Stimulated activated CD4-positive, alpha-beta T cell treated with anti-CD3 and anti-CD28 coated beads, Interleukin-15, amount 100 ng/mL, for 48 hours (primary cell): ENCODE results near the gene PLXNA2.

Source experiments
- DNase-seq, 2 donors: peaks; one replicate each; pipeline ENCODE4 v3.0.0-alpha.2; 2020; ENCODE audit warnings: low read depth in 2 of 2

PLXNA2 gene

DNA sequence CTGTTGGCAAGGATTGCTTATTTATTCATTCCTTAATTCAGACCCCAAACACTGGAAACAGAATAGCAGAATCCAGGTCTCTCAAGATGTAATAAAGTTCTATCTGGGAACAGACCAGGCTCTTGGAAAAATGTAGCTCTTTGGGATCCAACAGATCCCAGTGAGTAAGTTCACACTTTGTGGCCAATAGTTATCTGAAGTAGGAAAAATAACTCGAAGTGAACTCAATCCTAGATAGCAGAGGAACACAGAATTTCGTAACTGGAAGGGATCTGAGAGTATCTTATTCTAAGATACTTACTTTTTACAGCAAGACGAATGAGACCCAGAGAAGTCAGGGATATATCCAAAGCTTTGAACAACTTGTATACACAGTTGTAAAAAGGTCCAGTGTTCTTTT is 182.6 kb downstream of the PLXNA2 start:
- no peak for DNase-seq

DNA sequence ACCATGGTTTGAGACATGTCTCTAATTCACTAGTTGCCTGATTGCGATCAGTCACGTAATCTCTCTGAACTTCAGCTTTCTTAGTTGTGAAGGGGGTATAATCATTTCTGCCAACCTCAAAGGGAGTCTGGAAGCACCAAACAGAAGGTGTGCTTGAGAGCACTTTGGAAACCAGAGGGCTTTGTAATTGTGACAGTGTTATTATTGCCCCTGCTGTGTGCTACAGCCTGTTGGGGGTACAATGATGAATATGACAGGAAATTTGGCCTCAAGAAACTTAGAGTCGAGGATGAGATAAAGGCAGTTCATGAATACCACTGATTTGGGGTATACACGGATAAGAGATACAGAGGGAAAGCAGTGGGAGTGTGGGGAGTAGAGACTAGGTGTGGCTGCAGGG is 183.1 kb downstream of the PLXNA2 start:
- DNase-seq, result no peak

DNA sequence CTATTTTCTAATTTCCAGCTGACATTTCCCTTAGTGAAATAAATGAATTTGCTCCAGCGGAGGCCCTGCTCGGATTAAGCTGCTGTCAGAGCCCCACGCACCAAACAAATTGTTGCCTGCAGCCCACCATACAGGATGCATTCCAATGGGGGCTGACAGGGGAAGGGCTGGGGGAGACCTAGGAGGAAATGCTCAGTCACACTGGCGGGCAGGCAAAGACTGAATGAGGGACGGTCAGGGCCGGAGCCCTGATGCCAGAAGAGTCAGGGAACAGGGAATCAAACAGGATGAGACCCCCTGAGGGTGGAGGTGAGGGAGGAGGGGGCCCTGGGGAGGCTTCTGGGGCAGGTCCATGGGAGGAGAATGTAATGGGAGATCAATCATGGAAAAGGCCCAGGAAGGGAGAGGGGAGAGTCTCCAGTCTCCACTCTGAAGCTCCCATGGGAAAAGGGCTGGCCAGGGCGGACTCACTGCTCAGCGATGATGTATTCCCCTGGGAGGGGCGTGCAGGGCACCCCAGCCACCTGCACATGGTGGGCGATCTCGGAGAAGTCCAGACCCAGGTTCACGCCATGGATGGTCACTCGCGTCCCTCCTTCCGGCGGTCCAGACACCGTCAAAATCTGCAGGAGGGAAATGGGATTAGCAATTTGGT is 183.8 kb downstream of the PLXNA2 start:
- no peak for DNase-seq

DNA sequence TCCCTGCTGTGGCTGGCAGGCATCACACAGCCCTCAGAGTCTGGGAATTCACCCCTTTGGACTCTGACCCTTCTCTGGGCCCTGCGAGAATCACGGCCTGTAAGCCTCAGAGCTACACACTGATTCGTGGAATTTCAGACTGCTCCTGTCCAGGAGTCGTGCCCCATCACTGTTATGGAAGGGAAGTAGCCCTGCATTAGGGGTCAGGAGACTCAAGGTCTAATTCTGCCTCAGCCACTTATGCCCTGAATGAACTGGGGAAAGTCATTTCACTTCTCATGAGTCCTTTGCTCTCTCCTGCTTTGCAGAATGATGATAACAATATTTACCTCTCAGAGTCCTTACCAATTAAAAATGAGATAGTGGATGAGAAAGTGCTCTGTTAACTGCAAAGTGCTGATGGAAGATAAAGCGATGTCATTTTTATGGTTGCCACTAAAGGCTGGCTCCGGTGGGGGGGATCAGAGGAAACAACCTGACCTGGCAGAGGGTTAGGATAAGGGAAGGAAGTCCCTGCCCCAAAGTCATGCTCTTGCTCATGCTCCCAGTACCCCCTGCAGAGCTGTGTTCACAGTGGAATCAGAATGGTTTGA is 184.7 kb downstream of the PLXNA2 start:
- DNase-seq, result no peak

DNA sequence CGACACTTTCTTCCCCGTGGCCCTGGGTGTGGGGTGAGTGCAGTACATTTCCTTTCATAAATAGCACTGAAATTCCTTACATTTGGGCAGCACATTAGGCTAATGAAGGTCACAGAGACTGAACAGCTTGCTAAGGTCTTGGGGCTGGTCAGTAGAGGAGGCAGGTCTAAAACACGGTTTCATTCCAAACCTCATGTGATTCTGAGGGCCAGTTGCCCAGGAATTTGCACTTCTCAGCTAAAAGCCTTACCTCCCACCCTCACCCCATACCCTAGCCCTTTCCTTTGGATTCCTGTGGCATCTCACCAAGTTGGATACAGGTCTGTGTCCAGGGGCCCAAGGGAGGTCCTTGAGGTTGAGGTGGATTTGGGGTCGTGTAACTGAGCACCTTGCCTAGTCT is 185.4 kb downstream of the PLXNA2 start:
- DNase-seq, result no peak

DNA sequence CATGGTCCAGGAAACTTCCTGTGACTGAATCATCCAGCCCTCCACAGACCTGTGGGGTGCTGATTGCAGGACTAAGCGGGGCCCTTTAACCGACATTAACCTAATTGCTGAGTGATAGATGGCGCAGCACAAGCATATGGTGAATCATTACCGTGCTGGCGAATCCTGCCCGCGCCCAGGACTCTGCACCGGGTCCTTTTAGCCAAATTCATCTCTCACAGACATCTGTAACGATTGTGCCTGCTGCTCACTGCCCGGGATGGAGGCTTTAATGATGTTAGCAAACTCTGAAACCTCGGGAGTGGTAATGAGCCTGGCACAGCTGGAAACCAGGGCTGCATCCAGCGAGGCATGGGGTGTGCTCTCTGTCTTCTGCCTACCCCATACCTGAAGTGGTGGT is 185.9 kb downstream of the PLXNA2 start:
- no peak for DNase-seq

DNA sequence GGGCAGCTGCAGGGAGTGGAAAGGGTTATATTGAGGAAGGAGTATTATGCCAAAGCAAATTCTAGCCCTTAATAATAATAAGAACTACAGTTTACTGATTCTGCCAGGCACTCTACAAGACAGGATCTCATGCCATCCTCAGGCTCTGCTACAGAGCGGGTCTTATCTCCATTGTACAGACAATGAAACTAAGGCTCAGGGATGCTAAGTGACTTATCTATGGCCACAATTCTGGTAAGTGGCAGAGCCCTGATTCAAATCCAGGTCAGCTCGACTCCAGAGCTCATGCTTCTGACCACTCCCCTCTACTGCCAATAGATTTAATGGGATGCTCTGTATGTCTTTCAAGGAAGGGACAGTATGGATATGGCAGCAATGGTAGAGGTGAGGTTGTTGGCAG is 187.1 kb downstream of the PLXNA2 start:
- DNase-seq, result no peak

DNA sequence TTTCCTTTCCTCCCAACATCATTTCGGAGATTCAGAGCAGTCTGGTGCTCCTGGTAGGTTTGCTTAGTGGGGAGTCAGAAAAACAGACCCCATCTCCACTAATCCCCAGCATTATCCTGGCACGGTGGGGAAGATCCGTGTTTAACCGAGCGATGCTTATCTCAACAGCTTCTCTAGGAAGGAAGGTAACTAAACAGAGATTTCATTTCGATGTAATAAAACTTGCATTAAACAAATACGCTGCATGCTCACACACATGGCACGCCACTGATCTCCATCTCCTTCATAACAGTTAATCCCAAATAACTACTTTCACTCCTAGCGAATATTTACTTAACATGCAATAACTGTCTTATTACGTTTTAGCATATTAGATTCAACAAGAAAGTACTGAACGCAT is 188.6 kb downstream of the PLXNA2 start:
- DNase-seq, result no peak

DNA sequence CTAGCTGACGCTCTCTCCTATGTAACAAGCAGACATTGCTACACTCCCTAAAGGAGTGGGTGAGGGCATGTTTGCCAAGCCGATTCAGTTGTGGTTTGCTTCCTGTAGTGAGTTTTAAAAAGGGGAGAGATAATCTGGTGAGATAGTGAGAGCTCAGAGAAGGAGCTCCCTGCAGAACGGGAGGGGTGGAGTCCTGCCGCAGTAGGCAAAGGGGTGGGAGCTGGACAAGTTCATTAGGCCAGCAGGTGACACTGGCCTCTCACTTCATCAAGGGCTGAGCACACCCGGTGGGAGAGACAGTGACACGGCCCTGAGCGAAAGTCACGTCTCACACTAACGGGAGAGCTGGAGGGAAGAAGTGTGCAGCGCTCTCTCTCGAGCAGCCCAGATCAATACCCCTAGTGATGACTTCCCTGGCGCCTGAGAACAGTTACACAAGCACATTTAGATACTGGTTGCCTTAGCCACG is 189.2 kb downstream of the PLXNA2 start:
- DNase-seq, result no peak

DNA sequence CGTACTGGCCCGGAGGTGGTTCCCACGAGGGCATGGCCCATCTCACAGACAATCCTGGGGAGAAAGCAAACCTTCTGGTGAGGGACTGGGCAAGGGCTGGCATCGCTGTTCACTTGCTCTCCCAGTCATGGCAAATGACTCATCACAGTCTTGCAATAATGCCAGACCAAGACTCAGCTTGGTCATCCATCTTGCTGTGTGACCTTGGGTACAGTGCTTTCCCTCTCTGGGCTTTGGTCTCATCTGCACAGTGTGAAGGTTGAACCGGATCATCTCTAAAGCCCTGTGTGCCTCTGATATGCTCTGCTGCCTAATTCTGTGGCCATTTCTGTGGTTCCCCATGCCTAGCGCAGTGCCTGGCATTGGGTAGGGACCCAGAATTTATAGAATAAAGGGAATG is 189.7 kb downstream of the PLXNA2 start:
- no peak for DNase-seq

DNA sequence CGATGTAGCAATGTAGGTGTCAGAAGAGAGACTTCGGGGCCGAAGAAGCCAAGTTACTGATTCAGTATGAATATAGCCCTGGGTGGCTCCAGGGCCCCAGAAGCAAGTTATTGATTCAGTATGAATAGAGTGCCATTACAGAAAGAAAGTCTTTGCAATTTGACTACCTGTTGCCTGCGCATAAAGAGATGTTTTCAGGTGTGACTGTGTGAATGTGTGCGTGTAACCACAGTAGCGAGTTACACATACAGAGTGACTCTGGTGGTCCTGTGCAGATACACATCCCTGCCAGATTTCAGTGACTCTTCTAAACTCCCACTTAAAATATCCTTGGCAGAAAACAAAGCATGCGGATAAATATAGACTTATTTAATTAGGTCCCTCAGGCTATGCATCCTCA is 190.5 kb downstream of the PLXNA2 start:
- no peak for DNase-seq

DNA sequence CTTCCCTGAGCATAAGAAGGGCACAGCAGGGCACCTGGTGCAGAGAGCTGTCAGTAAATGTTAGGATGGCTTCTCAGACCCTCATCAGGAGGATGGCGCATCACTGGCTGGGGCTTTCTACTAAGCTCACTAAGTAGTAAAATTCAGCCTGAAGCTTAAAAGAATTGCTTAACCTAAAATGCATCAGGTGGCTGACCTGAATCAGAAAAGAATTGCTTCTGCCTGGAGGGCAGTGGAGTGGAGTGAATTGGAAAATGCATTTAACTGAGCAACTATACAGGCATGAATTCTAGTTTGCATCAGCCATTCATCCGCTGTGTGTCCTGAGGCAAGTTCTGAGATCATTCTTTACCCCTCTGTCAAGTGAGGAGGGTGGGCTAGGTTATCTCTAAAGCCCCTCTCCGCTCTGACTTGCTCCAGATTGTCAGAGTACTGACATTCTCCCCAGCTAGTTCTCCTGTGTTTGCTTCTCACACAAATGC is 191.2 kb downstream of the PLXNA2 start:
- DNase-seq, result no peak

DNA sequence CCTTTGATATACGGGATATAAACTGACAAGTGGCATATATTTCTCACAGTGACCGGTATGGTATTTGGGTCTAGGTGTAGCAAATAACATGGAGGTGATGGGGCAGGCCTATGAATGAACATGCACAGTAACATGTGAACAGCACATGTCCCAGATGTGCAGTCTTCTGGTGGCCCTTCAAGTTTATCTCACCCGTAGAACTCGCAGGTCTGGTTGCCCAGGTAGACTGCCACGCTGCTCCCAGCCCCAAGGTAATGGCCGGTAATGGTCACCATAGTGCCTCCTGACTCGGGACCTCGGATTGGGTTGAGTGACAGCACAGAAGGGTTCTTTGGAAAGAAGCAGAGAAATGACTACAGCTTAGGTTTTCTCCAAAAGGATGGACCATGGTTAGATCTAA is 192.0 kb downstream of the PLXNA2 start:
- DNase-seq, result no peak

DNA sequence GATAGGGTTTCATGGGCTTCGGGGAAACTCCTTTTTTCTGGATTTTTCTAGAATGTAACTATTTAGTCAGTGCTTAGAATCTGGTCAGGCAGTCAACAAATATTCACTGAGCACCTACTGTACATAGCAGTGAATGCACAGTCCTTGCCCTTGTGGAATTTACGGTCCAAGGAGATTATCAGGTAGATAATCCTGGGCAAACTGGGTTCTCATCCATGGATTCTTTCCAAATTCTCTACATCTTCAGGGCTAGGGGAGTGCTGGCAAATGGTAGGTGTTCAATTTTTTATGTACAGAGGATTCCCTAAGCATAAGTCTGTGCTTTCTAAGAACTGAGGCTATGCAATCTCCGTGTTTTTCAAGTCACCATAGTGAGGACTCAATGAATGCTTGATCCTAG is 192.5 kb downstream of the PLXNA2 start:
- no peak for DNase-seq

DNA sequence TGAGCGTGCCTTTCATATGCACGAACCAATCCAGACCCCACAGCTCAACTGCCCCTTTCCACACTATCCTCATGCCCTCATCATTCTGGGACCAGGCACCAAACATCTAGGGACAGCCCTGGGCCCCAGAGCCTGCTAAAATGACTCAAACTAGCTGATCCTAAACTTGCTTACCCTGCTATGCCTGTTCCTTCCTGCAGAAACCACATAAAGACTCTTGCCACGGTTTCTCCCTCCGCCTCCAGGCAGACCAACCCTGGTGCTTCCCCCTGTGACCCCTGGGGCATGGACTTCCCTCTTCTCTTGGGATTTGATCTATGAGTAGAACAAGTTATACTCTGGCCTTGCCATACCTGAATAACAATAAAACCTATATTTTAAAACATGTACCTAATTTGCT is 195.3 kb downstream of the PLXNA2 start:
- no peak for DNase-seq

DNA sequence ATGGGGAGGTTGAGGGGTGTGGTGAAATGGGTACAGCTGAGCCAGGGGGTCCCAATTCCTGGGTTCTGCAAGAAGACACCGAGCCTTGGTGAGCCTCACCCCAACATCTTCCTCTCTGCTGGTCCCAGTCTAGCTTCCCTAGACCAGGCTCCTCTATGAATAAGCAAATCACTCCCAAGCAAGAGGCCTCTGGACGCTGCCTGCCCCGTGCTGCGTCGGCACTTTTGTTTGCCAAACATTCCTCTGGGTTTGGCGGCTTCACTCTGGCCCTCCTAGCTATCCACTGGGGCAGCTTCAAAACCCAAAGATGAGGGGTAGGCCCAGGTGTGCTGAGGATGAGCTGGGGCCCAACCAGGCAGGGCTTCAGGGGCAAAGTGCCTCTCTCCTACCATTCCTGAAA is 196.2 kb downstream of the PLXNA2 start:
- DNase-seq, result no peak

DNA sequence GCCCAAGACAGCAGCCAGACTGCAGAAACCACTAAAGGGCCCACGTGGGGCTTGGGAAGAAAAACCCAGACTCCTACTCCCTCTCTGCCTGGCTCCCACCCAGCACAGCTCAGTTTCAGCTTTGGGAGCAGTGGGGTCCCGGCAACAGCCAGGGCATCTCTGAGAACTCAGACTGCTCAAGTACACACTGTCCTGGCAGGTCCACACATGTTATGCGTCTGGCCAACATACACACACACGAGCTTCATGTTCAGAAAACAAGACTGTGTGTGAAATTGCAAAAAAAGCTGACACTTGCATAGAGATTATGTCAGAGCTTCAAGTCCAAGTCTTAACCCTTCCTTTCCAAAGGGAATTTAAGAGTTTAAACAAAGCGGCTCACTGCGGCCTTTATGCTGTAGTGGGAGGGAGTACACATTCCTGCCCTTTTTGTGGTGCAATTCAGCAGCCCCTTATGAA is 196.7 kb downstream of the PLXNA2 start:
- no peak for DNase-seq

DNA sequence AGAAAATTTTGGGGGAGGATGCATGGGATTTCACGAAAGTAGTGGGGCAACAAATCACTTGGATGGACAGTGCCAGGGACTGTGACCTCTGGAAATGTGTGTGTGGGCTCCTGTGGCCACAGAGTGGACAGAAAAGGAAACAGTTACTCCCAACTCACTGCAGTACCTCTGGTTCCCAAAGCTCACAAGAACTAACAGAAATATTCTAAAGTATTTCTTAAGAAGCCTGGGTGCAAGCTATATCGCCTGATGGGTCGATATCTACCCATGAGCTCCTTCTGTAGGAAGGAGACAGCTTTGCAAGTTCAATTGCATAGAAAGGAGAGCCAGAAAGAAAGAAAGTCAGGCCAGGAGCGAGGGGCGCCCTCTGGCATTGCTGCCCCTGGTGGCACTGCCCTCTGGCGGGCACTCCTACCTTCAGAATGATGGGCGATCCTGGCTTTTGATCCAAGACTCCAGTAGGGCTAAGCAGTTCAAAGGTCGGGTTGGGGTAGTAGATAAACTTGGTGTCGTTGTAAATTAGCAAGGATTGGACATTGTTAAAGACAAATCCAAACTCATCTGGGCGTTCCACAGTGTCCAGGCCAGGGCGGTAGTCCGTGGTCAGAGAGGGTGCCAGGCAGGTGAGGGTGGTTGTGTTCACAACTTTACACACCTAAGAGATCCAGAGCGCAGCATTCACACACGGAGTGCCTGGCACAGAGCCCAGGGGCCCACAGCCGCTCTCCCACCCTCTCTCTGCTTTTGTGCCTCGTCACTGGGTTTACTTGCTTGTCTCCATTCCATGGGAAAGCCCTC is 198.5 kb downstream of the PLXNA2 start:
- DNase-seq, result no peak

DNA sequence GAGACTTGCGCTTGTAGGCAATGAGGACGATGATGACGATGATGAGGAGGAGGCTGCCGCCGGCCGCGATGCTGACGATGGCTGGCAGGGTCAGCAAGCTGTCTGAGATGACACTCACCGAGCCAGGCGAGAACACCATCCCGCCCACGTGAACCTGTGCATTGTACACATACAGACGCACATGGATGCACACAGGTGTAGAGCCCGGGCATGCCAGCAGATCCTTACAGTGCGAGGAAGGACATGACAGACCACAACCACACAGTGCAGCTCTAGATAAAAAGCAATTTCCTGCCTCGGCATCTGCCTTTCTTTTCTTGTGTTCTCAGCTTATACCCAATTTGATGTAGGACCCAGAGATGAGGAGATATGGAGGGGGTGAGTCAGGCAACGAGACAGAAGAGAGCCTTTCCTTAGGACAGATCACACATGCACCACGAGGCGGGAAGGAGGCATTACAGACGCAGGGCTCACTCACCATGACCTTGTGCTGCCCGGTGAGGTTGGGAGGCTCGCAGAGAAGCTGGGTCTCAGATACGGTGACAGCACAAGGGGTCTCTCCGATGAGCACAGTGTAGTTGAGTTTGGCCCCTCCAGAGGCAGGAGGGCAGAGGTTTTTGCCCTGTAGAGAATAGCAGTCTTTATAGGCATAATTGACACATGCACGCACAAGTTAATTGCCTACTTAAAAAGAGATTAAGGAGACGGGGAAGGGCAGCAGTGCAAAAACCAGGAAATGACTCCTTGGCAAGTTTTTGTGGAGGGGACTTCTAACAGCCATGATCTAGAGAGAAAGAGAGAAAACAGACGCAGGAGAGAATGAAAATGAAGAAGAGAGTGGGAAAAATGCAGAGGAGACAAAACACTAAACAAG is 199.4 kb downstream of the PLXNA2 start:
- DNase-seq, result no peak

DNA sequence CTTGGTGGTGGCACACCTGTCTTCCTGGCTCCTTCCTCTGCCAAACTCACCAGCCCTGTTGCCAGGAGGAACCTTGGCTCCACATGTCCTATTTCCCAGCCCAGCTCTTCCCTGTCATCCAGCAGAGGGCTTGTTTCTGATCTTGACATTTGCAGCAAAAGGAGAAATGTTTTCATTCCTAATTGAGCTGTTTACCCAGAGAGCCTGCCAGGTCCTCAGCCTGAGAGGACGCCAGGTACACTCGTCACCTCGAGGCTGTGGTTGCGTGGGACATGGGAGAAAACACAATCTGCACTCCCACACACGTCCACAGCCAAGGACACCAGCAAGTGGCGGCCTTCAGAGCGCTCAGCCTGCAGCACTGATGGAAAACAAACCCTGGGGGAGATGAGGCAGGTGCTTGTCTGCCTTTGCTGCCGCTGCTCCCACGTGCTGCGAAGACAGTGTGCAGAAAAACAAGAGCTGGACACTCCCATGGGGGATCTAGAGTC is 200.4 kb downstream of the PLXNA2 start:
- DNase-seq, result no peak

DNA sequence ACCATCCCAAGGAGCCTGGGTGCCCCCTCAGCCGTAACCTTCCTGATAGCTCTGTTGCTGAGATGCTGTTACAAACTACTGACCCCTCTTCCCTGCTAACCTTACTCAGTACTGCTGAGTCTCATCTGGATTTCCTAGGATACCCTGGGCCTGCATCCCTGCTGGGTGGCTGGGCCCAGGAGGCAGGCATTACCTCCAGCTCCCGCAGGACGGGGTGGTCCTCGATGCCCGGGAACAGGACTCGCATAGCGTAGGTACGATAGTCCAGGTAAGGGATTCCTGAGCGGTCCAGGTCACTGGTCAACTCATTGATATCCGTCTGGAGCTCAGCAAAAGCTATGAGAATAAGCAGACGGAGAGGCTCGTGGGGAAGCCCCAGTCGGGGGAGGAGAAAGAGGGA is 201.3 kb downstream of the PLXNA2 start:
- DNase-seq, result no peak
